Measurements from ENCODE around the gene COMT. TPM values are rescaled to one million over a fixed set of nuclear protein-coding genes. Genes with fewer than 3 reads are reported as not detected.

The COMT gene
- total and polyA plus RNA-seq, 8 donors = 47.9 to 95.0 (median 62.3) TPM

DNA sequence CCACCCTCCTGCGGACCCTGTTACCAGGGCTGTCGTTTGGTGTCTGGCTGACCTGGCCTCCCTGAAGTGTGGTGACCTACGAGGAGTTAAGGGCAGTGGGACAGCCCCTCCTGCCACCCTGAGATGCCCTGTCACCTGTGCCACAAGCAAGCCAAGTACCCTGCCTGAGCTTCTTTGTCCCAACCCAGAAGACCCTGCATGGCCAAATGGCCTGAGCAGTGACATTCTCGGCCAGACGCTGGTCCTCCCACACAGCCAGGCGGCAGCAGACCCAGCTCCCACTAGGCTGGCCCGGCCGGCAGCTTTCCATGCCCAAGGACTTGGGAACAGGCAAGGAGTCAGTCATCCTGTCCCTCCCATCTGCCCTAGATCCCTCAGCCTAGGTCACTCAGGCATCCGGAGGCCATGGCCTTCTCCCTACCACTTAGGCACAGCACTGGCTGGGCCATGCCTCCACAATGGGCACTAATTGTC lies 67.5 kb downstream of the COMT start:
- DNase-seq = peak in 3 of 6 donors; percentile 4 to 52 (median 40)
- Histone ChIP-seq H3K4me3 (no peak overlapping the region), H3K27ac (no peak overlapping the region), H3K9me3 (no peaks in the 10 kb centered on the region), H3K4me1 (no peaks in the 10 kb centered on the region), H3K27me3 (no peaks in the 10 kb centered on the region), H3K36me3 (no peaks in the 10 kb centered on the region)
- FAIRE-seq = no peak
- 93 to 94% methylated on average over 9 of the region's 9 CpGs for WGBS, 2 donors
- intact Hi-C loops (cut with DNase I) = no loop called here
- no peak for ATAC-seq
- TF ChIP-seq, protein P1, sequence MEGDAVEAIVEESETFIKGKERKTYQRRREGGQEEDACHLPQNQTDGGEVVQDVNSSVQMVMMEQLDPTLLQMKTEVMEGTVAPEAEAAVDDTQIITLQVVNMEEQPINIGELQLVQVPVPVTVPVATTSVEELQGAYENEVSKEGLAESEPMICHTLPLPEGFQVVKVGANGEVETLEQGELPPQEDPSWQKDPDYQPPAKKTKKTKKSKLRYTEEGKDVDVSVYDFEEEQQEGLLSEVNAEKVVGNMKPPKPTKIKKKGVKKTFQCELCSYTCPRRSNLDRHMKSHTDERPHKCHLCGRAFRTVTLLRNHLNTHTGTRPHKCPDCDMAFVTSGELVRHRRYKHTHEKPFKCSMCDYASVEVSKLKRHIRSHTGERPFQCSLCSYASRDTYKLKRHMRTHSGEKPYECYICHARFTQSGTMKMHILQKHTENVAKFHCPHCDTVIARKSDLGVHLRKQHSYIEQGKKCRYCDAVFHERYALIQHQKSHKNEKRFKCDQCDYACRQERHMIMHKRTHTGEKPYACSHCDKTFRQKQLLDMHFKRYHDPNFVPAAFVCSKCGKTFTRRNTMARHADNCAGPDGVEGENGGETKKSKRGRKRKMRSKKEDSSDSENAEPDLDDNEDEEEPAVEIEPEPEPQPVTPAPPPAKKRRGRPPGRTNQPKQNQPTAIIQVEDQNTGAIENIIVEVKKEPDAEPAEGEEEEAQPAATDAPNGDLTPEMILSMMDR (IDR thresholded peaks at IDR 0.05) = no peak

DNA sequence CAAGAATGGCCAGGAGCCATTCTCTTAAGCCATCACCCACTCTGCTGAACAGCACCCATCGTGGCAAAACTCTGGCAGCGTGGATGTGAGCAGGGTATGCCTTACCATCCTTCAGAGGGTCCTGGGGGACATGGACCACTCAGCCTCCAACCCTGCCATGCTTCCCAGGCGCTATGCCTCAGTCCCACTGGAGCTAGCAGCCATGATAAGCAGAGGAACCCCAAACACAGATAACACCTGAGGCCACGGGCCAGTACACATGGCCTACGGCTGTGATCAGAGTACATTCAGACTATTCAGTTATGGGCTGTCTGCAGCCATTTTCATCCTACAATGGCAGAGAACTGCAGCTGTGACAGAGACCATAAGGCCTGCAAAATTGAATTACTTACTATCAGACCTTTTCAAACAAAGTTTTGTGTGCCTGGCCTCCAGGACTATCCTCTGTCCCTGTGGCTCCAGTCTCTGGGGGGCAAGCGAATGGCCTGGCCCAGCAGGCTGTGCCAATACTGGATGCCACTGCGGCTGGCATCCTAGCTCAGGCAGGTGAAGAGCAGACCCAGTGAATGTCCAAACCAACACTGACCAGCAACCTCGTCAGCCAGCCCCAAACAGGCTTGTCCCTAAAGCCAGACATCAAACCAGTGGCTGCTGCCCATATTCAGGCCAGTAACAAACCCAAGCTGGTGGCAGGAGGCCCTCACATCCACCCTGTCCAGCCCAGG lies 68.2 kb downstream of the COMT start:
- ATAC-seq (no peak), DNase-seq (peak in 3 of 6 donors; percentile 7 to 45 (median 22)), FAIRE-seq (no peak)
- TF ChIP-seq, protein P1 (IDR thresholded peaks at IDR 0.05) = no peak
- 86 to 92% methylated on average over 8 of the region's 8 CpGs for WGBS, 2 donors
- Histone ChIP-seq H3K9me3 (no peaks in the 10 kb centered on the region), H3K27ac (no peak overlapping the region), H3K4me1 (no peaks in the 10 kb centered on the region), H3K27me3 (no peaks in the 10 kb centered on the region), H3K4me3 (no peak overlapping the region), H3K36me3 (no peaks in the 10 kb centered on the region)
- intact Hi-C loops (cut with DNase I) = no loop called here

DNA sequence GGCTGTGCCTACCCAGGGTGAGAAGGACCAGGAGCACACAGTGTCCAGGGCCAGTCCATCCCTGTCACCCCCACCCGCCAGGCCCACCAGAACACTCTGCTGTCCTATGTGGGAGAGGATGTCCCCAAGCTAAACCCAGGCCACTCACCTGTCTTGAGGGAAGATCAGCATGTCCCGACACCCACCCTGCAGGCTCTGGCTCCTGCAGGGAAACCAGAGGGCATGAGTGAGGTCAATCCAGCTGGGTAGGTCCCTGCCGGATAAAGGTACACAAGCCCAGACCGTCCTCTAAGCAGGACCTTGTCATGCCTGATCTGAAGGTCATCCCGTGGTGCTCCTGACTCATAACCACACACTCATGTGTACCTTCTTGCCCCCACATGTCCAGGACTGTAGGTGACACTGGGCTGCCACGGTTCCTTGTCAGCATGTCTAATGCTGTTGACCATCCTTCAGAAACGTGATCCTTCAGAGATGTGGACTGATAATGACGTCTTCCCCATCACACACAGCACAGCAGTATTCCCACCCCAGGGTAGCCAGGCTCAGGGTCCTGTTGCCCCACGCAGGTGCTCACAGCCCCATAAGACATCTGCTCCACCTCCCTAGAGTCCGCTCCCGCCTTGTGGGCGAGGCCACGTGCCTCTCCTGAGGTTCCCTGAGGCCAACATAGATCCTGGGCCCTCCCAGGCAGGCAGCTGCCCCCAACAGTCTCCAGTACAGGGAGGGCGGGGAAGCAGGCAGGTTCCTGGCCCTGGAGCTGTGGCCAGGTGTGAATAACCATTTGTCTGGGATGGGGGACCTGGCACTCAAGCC lies 68.9 kb downstream of the COMT start:
- intact Hi-C loops (cut with DNase I) = no loop called here
- DNase-seq = peak in 3 of 6 donors; percentile 20 to 41 (median 40)
- TF ChIP-seq, protein P1 (IDR thresholded peaks at IDR 0.05) = no peak
- WGBS, 2 donors = 71 to 73% methylated on average over 14 of the region's 14 CpGs
- Histone ChIP-seq H3K9me3 (no peaks in the 10 kb centered on the region), H3K36me3 (no peaks in the 10 kb centered on the region), H3K27me3 (no peaks in the 10 kb centered on the region), H3K4me3 (no peak overlapping the region), H3K4me1 (no peaks in the 10 kb centered on the region), H3K27ac (no peak overlapping the region)
- FAIRE-seq = no peak
- peak in 1 of 4 donors; percentile 3 for ATAC-seq

DNA sequence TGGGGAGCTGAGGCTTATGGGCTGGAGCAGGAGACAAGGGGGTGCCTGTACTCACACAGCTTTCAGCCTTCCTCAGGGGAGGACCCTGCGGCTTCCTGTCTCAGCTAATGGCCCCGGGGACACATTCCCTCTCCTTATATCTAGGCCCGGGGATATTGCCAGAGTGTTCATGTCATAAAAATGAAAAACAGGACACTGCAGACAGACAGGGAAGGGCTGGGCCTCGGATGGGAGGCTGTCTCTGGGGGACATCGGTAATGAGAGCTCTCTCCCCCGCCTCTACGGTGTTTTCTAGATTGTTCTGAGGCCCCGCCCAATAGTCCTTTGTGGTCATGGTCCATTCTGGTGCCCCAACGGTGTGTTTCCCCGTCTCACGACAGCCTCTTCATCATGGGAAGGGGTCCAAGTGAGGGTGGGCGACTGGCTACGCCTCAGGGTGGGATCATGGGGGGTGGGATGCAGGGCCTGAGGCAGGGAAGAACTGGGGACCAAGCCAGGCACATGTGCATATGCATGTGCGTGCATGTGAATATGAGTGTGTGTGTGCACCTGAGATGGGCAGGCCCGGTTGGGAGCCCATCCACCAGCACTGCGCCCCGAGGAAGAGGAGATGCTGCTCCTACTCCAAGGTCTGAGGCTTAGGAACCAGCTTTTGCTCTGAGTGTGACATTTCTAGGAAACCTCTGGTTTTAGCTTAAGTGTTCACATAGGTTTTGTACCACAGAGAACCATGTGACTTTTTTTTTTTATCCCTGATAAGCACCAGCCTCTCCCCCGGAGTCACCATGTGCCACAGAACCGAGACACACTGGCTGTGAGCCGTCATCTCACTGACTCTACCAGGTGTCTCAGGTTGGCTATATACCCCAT lies 69.8 kb downstream of the COMT start:
- ATAC-seq = no peak
- WGBS, 2 donors = 82 to 88% methylated on average over 20 of the region's 20 CpGs
- H3K27me3 ChIP-seq = no peaks in the 10 kb centered on the region
- no peaks in the 10 kb centered on the region for H3K9me3 ChIP-seq
- H3K4me3 ChIP-seq = no peak overlapping the region
- TF ChIP-seq, protein P1 (IDR thresholded peaks at IDR 0.05) = no peak
- no peak overlapping the region for H3K27ac ChIP-seq
- peak in 3 of 6 donors; percentile 15 to 37 (median 25) for DNase-seq
- H3K4me1 ChIP-seq = no peaks in the 10 kb centered on the region
- intact Hi-C loops (cut with DNase I) = no loop called here
- no peaks in the 10 kb centered on the region for H3K36me3 ChIP-seq
- no peak for FAIRE-seq
